OCI-LY1 (cell line): ENCODE results near the gene ARF3.
A peak's percentile ranks its signal among the peaks of the same experiment; 100 is the strongest.

Experiments
- H2AFZ ChIP-seq: fragments of 200-600 bp; sonication (generic), shearing (Covaris generic); 2 replicates; pipeline ENCODE4 v1.6.0; 2014; ENCODE audit warnings: antibody characterized with exemption, mild to moderate bottlenecking, low read length
- H3F3A ChIP-seq: fragments of 200-600 bp; sonication (generic), shearing (Covaris generic); 2 replicates; pipeline ENCODE4 v1.6.0; 2014; ENCODE audit warnings: mild to moderate bottlenecking, antibody characterized with exemption, low read length, moderate library complexity; ENCODE audit not compliant: insufficient read depth
- H3K27ac ChIP-seq: fragments of 200-600 bp; sonication (generic); 2 replicates; pipeline ENCODE4 v1.5.1; 2014; ENCODE audit warnings: low read length, mixed run types, mild to moderate bottlenecking, low read depth; ENCODE audit not compliant: poor library complexity, severe bottlenecking
- H3K27me3 ChIP-seq: fragments of 200-600 bp; sonication (generic); 2 replicates; pipeline ENCODE4 v1.6.0; 2014; ENCODE audit warnings: antibody characterized with exemption, mild to moderate bottlenecking, low read length, moderate library complexity; ENCODE audit not compliant: insufficient read depth
- H3K36me3 ChIP-seq: fragments of 200-600 bp; sonication (generic); 2 replicates; pipeline ENCODE4 v1.6.1; 2014; ENCODE audit warnings: mild to moderate bottlenecking, antibody characterized with exemption, low read length, moderate library complexity, mixed read lengths; ENCODE audit not compliant: insufficient read depth
- H3K4me1 ChIP-seq: fragments of 200-600 bp; sonication (generic); 2 replicates; pipeline ENCODE4 v1.5.1; 2014; ENCODE audit warnings: mild to moderate bottlenecking, low read length, moderate library complexity; ENCODE audit not compliant: insufficient read depth, severe bottlenecking
- H3K4me2 ChIP-seq: fragments of 200-600 bp; sonication (generic), shearing (Covaris generic); 2 replicates; pipeline ENCODE4 v1.6.1; 2014; ENCODE audit warnings: low read length
- H3K4me3 ChIP-seq: fragments of 200-600 bp; sonication (generic); 2 replicates; pipeline ENCODE4 v1.5.1; 2014; ENCODE audit warnings: low read length, low read depth, mild to moderate bottlenecking, mixed read lengths; ENCODE audit not compliant: poor library complexity, severe bottlenecking
- H3K79me2 ChIP-seq: fragments of 200-600 bp; shearing (Covaris generic); 2 replicates; pipeline ENCODE4 v1.6.1; 2016; ENCODE audit warnings: mixed run types, low read length, mixed read lengths; ENCODE audit not compliant: insufficient read depth
- H3K9ac ChIP-seq: fragments of 200-600 bp; sonication (generic), shearing (Covaris generic); 2 replicates; pipeline ENCODE4 v1.6.1; 2014; ENCODE audit warnings: mild to moderate bottlenecking, low read length, mixed read lengths
- H3K9me2 ChIP-seq: fragments of 200-600 bp; sonication (generic), shearing (Covaris generic); 2 replicates; pipeline ENCODE4 v1.6.1; 2014; ENCODE audit warnings: low read depth, mild to moderate bottlenecking, low read length, mixed read lengths
- H3K9me3 ChIP-seq: fragments of 200-600 bp; shearing (Covaris generic); 2 replicates; pipeline ENCODE4 v1.6.1; 2014; ENCODE audit warnings: low read length, mixed read lengths
- H4K20me1 ChIP-seq: fragments of 200-600 bp; sonication (generic), shearing (Covaris generic); 2 replicates; pipeline ENCODE4 v1.6.0; 2016; ENCODE audit warnings: mild to moderate bottlenecking, low read length; ENCODE audit not compliant: insufficient read depth
- EZH2 ChIP-seq: fragments of 200-600 bp; sonication (generic), shearing (Covaris generic); IDR thresholded peaks from 2 replicates; pipeline ENCODE4 v1.8.0; 2017; ENCODE audit warnings: borderline replicate concordance, mixed run types, mild to moderate bottlenecking, antibody characterized with exemption, low read length, moderate library complexity, mixed read lengths
- TF ChIP-seq, protein P1 (sequence below): fragments of 200-600 bp; sonication (generic), shearing (Covaris generic); IDR thresholded peaks from 2 replicates; pipeline ENCODE4 v1.5.1; 2017; ENCODE audit warnings: mild to moderate bottlenecking, antibody characterized with exemption, low read length, moderate library complexity, mixed read lengths

Gene ARF3

GRCh38 chr12:48978291-48978740, 21.0 kb upstream of the ARF3 start, which contains the start of gene WNT1:
WNT1 (plus strand) TSS chr12:48978322; CDS start chr12:48978651, 329 bp downstream.
- no peaks in the 10 kb centered on the region for H4K20me1 ChIP-seq
- no peaks in the 10 kb centered on the region for H3K79me2 ChIP-seq
- no peak within 1 kb of the TSS for H3K27ac ChIP-seq
- no peaks in the 10 kb centered on the region for H3K9me3 ChIP-seq
- H3K9ac ChIP-seq = no peak within 1 kb of the TSS
- no peaks in the 10 kb centered on the region for H3K9me2 ChIP-seq
- H3K4me3 ChIP-seq = no peak within 1 kb of the TSS
- no peaks in the 10 kb centered on the region for H3F3A ChIP-seq
- TF ChIP-seq, protein P1, sequence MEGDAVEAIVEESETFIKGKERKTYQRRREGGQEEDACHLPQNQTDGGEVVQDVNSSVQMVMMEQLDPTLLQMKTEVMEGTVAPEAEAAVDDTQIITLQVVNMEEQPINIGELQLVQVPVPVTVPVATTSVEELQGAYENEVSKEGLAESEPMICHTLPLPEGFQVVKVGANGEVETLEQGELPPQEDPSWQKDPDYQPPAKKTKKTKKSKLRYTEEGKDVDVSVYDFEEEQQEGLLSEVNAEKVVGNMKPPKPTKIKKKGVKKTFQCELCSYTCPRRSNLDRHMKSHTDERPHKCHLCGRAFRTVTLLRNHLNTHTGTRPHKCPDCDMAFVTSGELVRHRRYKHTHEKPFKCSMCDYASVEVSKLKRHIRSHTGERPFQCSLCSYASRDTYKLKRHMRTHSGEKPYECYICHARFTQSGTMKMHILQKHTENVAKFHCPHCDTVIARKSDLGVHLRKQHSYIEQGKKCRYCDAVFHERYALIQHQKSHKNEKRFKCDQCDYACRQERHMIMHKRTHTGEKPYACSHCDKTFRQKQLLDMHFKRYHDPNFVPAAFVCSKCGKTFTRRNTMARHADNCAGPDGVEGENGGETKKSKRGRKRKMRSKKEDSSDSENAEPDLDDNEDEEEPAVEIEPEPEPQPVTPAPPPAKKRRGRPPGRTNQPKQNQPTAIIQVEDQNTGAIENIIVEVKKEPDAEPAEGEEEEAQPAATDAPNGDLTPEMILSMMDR = peak; percentile 24; the same call in 1 of the 2 replicates
- no peak for TF ChIP-seq EZH2
- no peaks in the 10 kb centered on the region for H3K36me3 ChIP-seq
- peaks cover 35% of the 10 kb centered on the region for H3K4me1 ChIP-seq
- no peak within 1 kb of the TSS for H2AFZ ChIP-seq
- H3K4me2 ChIP-seq = no peak within 1 kb of the TSS; the same call in 1 of the 2 replicates
- peaks cover 5% of the 10 kb centered on the region; the same call in 1 of the 2 replicates for H3K27me3 ChIP-seq

GRCh38 chr12:48977290-48978281, 20.3 kb upstream of the ARF3 start:
- Histone ChIP-seq H2AFZ (no peak overlapping the region), H4K20me1 (no peaks in the 10 kb centered on the region), H3K27me3 (peaks cover 11% of the 10 kb centered on the region; the same call in 1 of the 2 replicates)

DNA sequence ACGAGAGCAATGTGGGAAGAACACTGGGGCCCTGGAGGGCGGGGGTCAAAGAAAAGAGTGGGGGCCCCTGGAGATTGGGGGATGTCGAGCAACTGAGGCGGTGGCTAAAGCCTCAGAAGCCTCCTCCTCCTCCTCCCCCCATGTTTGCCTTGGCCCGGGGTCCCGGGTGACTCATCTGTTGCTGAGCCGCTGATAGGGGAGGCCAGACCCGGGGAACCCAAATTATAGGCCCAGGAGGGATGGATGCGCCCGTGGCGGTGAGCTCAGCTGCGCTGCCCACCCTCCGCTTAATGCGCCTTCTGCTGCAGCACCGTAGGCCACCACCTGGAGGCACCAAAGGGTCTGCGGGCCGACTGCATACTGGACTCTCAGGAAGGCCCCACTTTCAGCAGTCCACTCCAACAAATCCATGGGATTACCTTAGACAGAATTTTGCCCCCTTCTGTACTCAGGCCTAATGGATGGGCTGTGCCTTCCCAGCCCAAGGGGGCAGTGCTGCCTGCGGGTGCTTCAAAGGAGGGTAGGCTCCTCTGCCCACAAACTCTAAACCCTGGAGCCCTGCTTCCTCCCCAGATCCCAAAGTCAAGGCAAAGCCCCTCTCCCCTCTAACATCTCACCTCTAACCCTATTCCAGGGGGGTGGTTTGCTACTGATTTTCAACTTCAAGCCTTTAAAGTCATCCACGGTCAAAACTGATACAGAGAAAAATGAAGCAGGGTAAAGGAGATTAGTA, 16.8 kb upstream of the ARF3 start:
- Histone ChIP-seq H3K9ac (no peak overlapping the region), H2AFZ (no peak overlapping the region), H3K9me3 (no peaks in the 10 kb centered on the region), H3K4me2 (no peak overlapping the region), H3K4me3 (no peak overlapping the region), H3K79me2 (no peaks in the 10 kb centered on the region), H3K27ac (no peak overlapping the region), H3K27me3 (peaks cover 22% of the 10 kb centered on the region; the same call in 1 of the 2 replicates), H3K36me3 (no peaks in the 10 kb centered on the region), H3K9me2 (no peaks in the 10 kb centered on the region), H3F3A (no peaks in the 10 kb centered on the region), H3K4me1 (peaks cover 20% of the 10 kb centered on the region), H4K20me1 (no peaks in the 10 kb centered on the region)
- TF ChIP-seq EZH2 = no peak
- TF ChIP-seq, protein P1 = peak; percentile 58

More at GRCh38 chr12:48977290-48978281, 20.3 kb upstream of the ARF3 start:
- H3K4me3 ChIP-seq = no peak overlapping the region
- H3K9ac ChIP-seq = no peak overlapping the region
- no peaks in the 10 kb centered on the region for H3K9me2 ChIP-seq
- no peak overlapping the region for H3K27ac ChIP-seq
- H3K4me2 ChIP-seq = no peak overlapping the region; the same call in 1 of the 2 replicates
- peaks cover 35% of the 10 kb centered on the region for H3K4me1 ChIP-seq
- H3F3A ChIP-seq = no peaks in the 10 kb centered on the region
- no peaks in the 10 kb centered on the region for H3K9me3 ChIP-seq
- no peak for TF ChIP-seq EZH2
- TF ChIP-seq, protein P1 = peak; percentile 82
- no peaks in the 10 kb centered on the region for H3K79me2 ChIP-seq
- no peaks in the 10 kb centered on the region for H3K36me3 ChIP-seq
